Endothelial cell of umbilical vein (primary cell): ENCODE data around the gene DTD1. TPM values are rescaled to one million over a fixed set of nuclear protein-coding genes. Genes with fewer than 3 reads are reported as not detected.

Source experiments
- BruUV-seq: library from RNA; stranded (reverse); fragments of 400-500 nt; replicated peaks from 2 replicates; lab custom pipeline; 2021; lab: Mats Ljungman, UMichigan
- CTCF ChIA-PET: fragments of 300-600, 350-600 bp; sonication (Branson Sonifier 250); formaldehyde crosslinking; loops from one replicate; lab custom pipeline; 2021; ENCODE audit warnings: antibody characterized with exemption, inconsistent platforms; lab: Charles Lee
- POLR2A ChIA-PET: fragments of 300-600, 350-600 bp; sonication (Branson Sonifier 250); formaldehyde crosslinking; loops from one replicate; lab custom pipeline; 2021; ENCODE audit warnings: antibody characterized with exemption, inconsistent platforms; lab: Charles Lee
- DNase-seq: peaks from one replicate; pipeline ENCODE4 v3.0.0-alpha.2; 2011; ENCODE audit warnings: low read depth, low spot score
- FAIRE-seq: peaks from 2 replicates; lab custom pipeline; 2011; peaks lifted over from hg19 to GRCh38; lab: Jason Lieb, UNC
- H2AFZ ChIP-seq: 2 replicates; pipeline ENCODE4 v1.6.0; 2012; ENCODE audit warnings: low read depth, low read length, control low read depth, inconsistent platforms
- H3K27ac ChIP-seq: 2 replicates; pipeline ENCODE4 v1.5.1; 2011; ENCODE audit warnings: low read depth, mild to moderate bottlenecking, control low read depth, low read length, moderate library complexity; ENCODE audit not compliant: insufficient read depth
- H3K27me3 ChIP-seq, 2 experiments: 2 replicates each; pipeline versions ENCODE4 v1.6.0 to v1.6.1; 2011; ENCODE audit warnings: low read length in 2 of 2, mixed read lengths in 1 of 2; ENCODE audit not compliant: control insufficient read depth in 2 of 2, insufficient read depth in 2 of 2
- H3K36me3 ChIP-seq, 2 experiments: 2 replicates in 1 of 2; 3 replicates in 1 of 2; pipeline ENCODE4 v1.5.1; 2011; ENCODE audit warnings: low read length in 2 of 2, mild to moderate bottlenecking in 1 of 2, moderate library complexity in 1 of 2; ENCODE audit not compliant: control insufficient read depth in 2 of 2, insufficient read depth in 2 of 2; ENCODE audit errors: extremely low read depth in 1 of 2
- H3K4me1 ChIP-seq: 3 replicates; pipeline ENCODE4 v1.5.1; 2011; ENCODE audit warnings: mild to moderate bottlenecking, low read length; ENCODE audit not compliant: control insufficient read depth, insufficient read depth; ENCODE audit errors: extremely low read depth
- H3K4me2 ChIP-seq: 2 replicates; pipeline ENCODE4 v1.6.1; 2011; ENCODE audit warnings: low read length, control low read depth, mixed read lengths; ENCODE audit not compliant: insufficient read depth
- H3K4me3 ChIP-seq, 3 experiments: fragments of 200-600 bp in 1 of 3; sonication (generic), shearing (Covaris generic) in 1 of 3; replicated peaks in 1 of 3; 2 replicates each; pipeline ENCODE4 v1.5.1; 2011 to 2016; ENCODE audit warnings: control low read depth in 3 of 3, low read length in 3 of 3, mild to moderate bottlenecking in 2 of 3, inconsistent platforms in 1 of 3, low read depth in 1 of 3, moderate library complexity in 1 of 3; ENCODE audit not compliant: insufficient read depth in 1 of 3
- H3K79me2 ChIP-seq: 2 replicates; pipeline ENCODE4 v1.6.0; 2012; ENCODE audit warnings: low read length, inconsistent platforms; ENCODE audit not compliant: control insufficient read depth, insufficient read depth
- H3K9ac ChIP-seq: replicated peaks from 2 replicates; pipeline ENCODE3; 2011; ENCODE audit warnings: low read length, control low read depth; ENCODE audit not compliant: insufficient read depth; ENCODE audit errors: extremely low read depth
- H3K9me1 ChIP-seq: replicated peaks from 3 replicates; pipeline ENCODE4 v1.6.0; 2011; ENCODE audit warnings: mild to moderate bottlenecking, low read length; ENCODE audit not compliant: control insufficient read depth, insufficient read depth; ENCODE audit errors: extremely low read depth
- H3K9me3 ChIP-seq: replicated peaks from 2 replicates; pipeline ENCODE4 v1.5.1; 2012; ENCODE audit warnings: low read length, inconsistent platforms; ENCODE audit not compliant: control insufficient read depth, insufficient read depth
- H4K20me1 ChIP-seq: replicated peaks from 2 replicates; pipeline ENCODE3; 2011; ENCODE audit warnings: mild to moderate bottlenecking, low read length; ENCODE audit not compliant: control insufficient read depth, insufficient read depth; ENCODE audit errors: extremely low read depth
- EZH2 ChIP-seq: IDR thresholded peaks from 2 replicates; pipeline ENCODE4 v1.6.1; 2012; ENCODE audit warnings: borderline replicate concordance, low read depth, mild to moderate bottlenecking, moderate library complexity, low read length, inconsistent platforms; ENCODE audit not compliant: severe bottlenecking
- FOS ChIP-seq: IDR thresholded peaks from 2 replicates; pipeline ENCODE4 v1.6.1; 2011; ENCODE audit warnings: mild to moderate bottlenecking, low read length, moderate library complexity, borderline replicate concordance; ENCODE audit not compliant: insufficient read depth
- GATA2 ChIP-seq: IDR thresholded peaks from 2 replicates; pipeline ENCODE4 v1.7.0; 2011; ENCODE audit warnings: low read depth, mild to moderate bottlenecking, moderate library complexity, mixed read lengths, low read length; ENCODE audit not compliant: insufficient read length, insufficient read depth
- JUN ChIP-seq: IDR thresholded peaks from 2 replicates; pipeline ENCODE4 v1.6.1; 2011; ENCODE audit warnings: borderline replicate concordance, low read depth; ENCODE audit not compliant: insufficient read length, insufficient read depth
- MAX ChIP-seq: IDR thresholded peaks from 2 replicates; pipeline ENCODE4 v1.6.1; 2011; ENCODE audit not compliant: insufficient read depth, insufficient read length
- MYC ChIP-seq: IDR thresholded peaks from one replicate; pipeline ENCODE4 v1.6.1; 2011; ENCODE audit warnings: mild to moderate bottlenecking, low read depth, low read length
- POLR2A ChIP-seq: IDR thresholded peaks from 2 replicates; pipeline ENCODE4 v1.6.1; 2012; ENCODE audit warnings: low read depth, mild to moderate bottlenecking, control low read depth, low read length
- POLR2AphosphoS5 ChIP-seq: IDR thresholded peaks from 2 replicates; pipeline ENCODE4 v1.6.1; 2012; ENCODE audit warnings: low read depth, mild to moderate bottlenecking, control low read depth, low read length, moderate library complexity; ENCODE audit not compliant: insufficient read depth
- dilution Hi-C: fragments of 300-500 bp; cut with MboI; formaldehyde crosslinking; loops from one replicate; pipeline ENCODE4 v1.15.0; 2019; ENCODE audit warnings: low sequenced_read_pairs; ENCODE audit not compliant: extremely low pct_ligation_motif_present
- intact Hi-C: fragments of 100-400 bp; cut with micrococcal nuclease; formaldehyde crosslinking; loops from one replicate; pipeline ENCODE4 v1.10.0; 2022
- polyA plus RNA-seq, 4 experiments: library from polyadenylated mRNA; depleted of rRNA in 3 of 4; stranded (reverse) in 3 of 4; unstranded in 1 of 4; fragments of >200 nt; gene quantifications; 2 replicates each; pipeline versions ENCODE4 v1.2.1 to v1.2.3, GENCODE V29; 2011 to 2012; ENCODE audit warnings: missing spikeins in 1 of 4
- total RNA-seq: library from RNA; stranded (reverse); gene quantifications from 2 replicates; pipeline ENCODE4 v1.2.3, GENCODE V29; 2021
- TF ChIP-seq, protein P1 (sequence below), 2 donors: IDR thresholded peaks; 1 replicate in 1 of 2; 2 replicates in 1 of 2; pipeline ENCODE4 v1.5.1; 2011; ENCODE audit warnings: low read length in 2 of 2, mild to moderate bottlenecking in 2 of 2, moderate library complexity in 2 of 2, control low read depth in 1 of 2, inconsistent platforms in 1 of 2, low read depth in 1 of 2; ENCODE audit not compliant: insufficient read depth in 1 of 2; ENCODE audit errors: extremely low read depth in 1 of 2

Gene DTD1
- total and polyA plus RNA-seq, 2 donors (not counting 3 experiments of a cell fraction or from before 2014, with no cell fraction given), result 48.2 to 50.8 TPM

- Histone ChIP-seq H3K27ac (no peak overlapping the region), H2AFZ (no peak overlapping the region), H3K9me3 (no peaks in the 10 kb centered on the region), H3K4me1 (no peaks in the 10 kb centered on the region), H3K36me3 (no peaks in the 10 kb centered on the region), H4K20me1 (no peaks in the 10 kb centered on the region), H3K9ac (no peak overlapping the region), H3K27me3 (no peaks in the 10 kb centered on the region), H3K9me1 (no peaks in the 10 kb centered on the region), H3K4me3 (no peak overlapping the region), H3K79me2 (no peaks in the 10 kb centered on the region), H3K4me2 (no peak overlapping the region)
- no TSS peak for BruUV-seq
- no peak for DNase-seq
- no peak for TF ChIP-seq GATA2
- TF ChIP-seq JUN, result no peak
- no peak for TF ChIP-seq EZH2
- no peak for TF ChIP-seq POLR2A
- TF ChIP-seq MAX, result no peak
- TF ChIP-seq FOS, result no peak
- TF ChIP-seq POLR2AphosphoS5, result no peak
- no peak for TF ChIP-seq MYC
- TF ChIP-seq, protein P1, sequence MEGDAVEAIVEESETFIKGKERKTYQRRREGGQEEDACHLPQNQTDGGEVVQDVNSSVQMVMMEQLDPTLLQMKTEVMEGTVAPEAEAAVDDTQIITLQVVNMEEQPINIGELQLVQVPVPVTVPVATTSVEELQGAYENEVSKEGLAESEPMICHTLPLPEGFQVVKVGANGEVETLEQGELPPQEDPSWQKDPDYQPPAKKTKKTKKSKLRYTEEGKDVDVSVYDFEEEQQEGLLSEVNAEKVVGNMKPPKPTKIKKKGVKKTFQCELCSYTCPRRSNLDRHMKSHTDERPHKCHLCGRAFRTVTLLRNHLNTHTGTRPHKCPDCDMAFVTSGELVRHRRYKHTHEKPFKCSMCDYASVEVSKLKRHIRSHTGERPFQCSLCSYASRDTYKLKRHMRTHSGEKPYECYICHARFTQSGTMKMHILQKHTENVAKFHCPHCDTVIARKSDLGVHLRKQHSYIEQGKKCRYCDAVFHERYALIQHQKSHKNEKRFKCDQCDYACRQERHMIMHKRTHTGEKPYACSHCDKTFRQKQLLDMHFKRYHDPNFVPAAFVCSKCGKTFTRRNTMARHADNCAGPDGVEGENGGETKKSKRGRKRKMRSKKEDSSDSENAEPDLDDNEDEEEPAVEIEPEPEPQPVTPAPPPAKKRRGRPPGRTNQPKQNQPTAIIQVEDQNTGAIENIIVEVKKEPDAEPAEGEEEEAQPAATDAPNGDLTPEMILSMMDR (IDR thresholded peaks at IDR 0.05; ENCODE audit: extremely low read depth in 1 of 2, insufficient read depth in 1 of 2, low read depth in 1 of 2, low read length in 2 of 2), result no peak
- dilution Hi-C loops (no loop called here), intact Hi-C loops (no loop called here)
- FAIRE-seq, result no peak
- POLR2A ChIA-PET, result no interaction called here
- CTCF ChIA-PET, result interaction anchor here (0.6 kb wide), 1 partner anchor 82 kb away, joined by 3 read pairs; no protein-coding TSS in a partner anchor
Measured at GRCh38 chr20:18801516-18801915, 213.7 kb downstream of the DTD1 start.
